Measurements from ENCODE around the gene ACYP2.
A peak's percentile ranks its signal among the peaks of the same experiment; 100 is the strongest.
"Not testable (repeated sequence)": the region's sequence is repeated elsewhere in the genome, so short reads cannot be mapped to it uniquely, and the experiment has no call there.

The ACYP2 gene

GRCh38 chr2:54274781-54275242, 159.4 kb downstream of the ACYP2 start:
- DNase-seq = peak in 1 of 2 experiments; percentile 41

- DNase-seq = no peak
Observed at GRCh38 chr2:54275541-54275940, 160.1 kb downstream of the ACYP2 start.

GRCh38 chr2:54279385-54279784, 164.0 kb downstream of the ACYP2 start:
- no peak for DNase-seq

GRCh38 chr2:54284826-54285225, 169.4 kb downstream of the ACYP2 start:
- no peak for DNase-seq

GRCh38 chr2:54285451-54285850, 170.0 kb downstream of the ACYP2 start:
- no peak for DNase-seq

- no peak for DNase-seq
Observed at GRCh38 chr2:54287532-54287931, 172.1 kb downstream of the ACYP2 start.

- no peak for DNase-seq
Observed at GRCh38 chr2:54289917-54290316, 174.5 kb downstream of the ACYP2 start.

GRCh38 chr2:54290356-54291025, 175.1 kb downstream of the ACYP2 start:
- DNase-seq = no peak

GRCh38 chr2:54294665-54295064, 179.2 kb downstream of the ACYP2 start:
- not testable (repeated sequence) for DNase-seq

- DNase-seq = peak in 1 of 2 experiments; percentile 37
Observed at GRCh38 chr2:54295911-54296310, 180.5 kb downstream of the ACYP2 start.

- no peak for DNase-seq
Observed at GRCh38 chr2:54298514-54298913, 183.1 kb downstream of the ACYP2 start.

GRCh38 chr2:54303631-54304030, 188.2 kb downstream of the ACYP2 start:
- DNase-seq = no peak

- DNase-seq = no peak
Observed at GRCh38 chr2:54306556-54306955, 191.1 kb downstream of the ACYP2 start.

- no peak for DNase-seq
Observed at GRCh38 chr2:54308186-54308585, 192.8 kb downstream of the ACYP2 start.

- no peak for DNase-seq
Observed at GRCh38 chr2:54308782-54309181, 193.4 kb downstream of the ACYP2 start.

GRCh38 chr2:54310311-54310710, 194.9 kb downstream of the ACYP2 start:
- no peak for DNase-seq

- DNase-seq = no peak
Observed at GRCh38 chr2:54310961-54311360, 195.5 kb downstream of the ACYP2 start.

GRCh38 chr2:54313147-54313546, 197.7 kb downstream of the ACYP2 start:
- DNase-seq = no peak

- DNase-seq = no peak
Observed at GRCh38 chr2:54317973-54318372, 202.6 kb downstream of the ACYP2 start.

- DNase-seq = no peak
Observed at GRCh38 chr2:54318821-54319220, 203.4 kb downstream of the ACYP2 start.

GRCh38 chr2:54321047-54321446, 205.6 kb downstream of the ACYP2 start:
- DNase-seq = no peak

GRCh38 chr2:54324517-54324916, 209.1 kb downstream of the ACYP2 start:
- DNase-seq = not testable (repeated sequence)

- no peak for DNase-seq
Observed at GRCh38 chr2:54325148-54325547, 209.7 kb downstream of the ACYP2 start.

- DNase-seq = no peak
Observed at GRCh38 chr2:54329482-54330161, 214.2 kb downstream of the ACYP2 start.
